ENCODE measurements around the gene MAG. TPM values are rescaled to one million over a fixed set of nuclear protein-coding genes. Genes with fewer than 3 reads are reported as not detected.

MAG gene
- total and polyA plus RNA-seq, 9 of the 15 experiments (the other 6 are each of a cell fraction or from before 2014, with no cell fraction given), result 0.11 to 10.0 (median 1.6) TPM

- no peak; the same call in 1 of the 2 replicates for TF ChIP-seq FOSL1 (tag; conservative IDR thresholded peaks at IDR 0.05)
- TF ChIP-seq, protein P1, sequence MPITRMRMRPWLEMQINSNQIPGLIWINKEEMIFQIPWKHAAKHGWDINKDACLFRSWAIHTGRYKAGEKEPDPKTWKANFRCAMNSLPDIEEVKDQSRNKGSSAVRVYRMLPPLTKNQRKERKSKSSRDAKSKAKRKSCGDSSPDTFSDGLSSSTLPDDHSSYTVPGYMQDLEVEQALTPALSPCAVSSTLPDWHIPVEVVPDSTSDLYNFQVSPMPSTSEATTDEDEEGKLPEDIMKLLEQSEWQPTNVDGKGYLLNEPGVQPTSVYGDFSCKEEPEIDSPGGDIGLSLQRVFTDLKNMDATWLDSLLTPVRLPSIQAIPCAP (CRISPR knock-in tag; IDR thresholded peaks at IDR 0.05; ENCODE audit: borderline replicate concordance), result no peak
- TF ChIP-seq ZBTB8A (IDR thresholded peaks at IDR 0.05; ENCODE audit: partially characterized antibody), result no peak
- no peak for TF ChIP-seq ADNP (tag; IDR thresholded peaks at IDR 0.05)
- TF ChIP-seq, protein P2, sequence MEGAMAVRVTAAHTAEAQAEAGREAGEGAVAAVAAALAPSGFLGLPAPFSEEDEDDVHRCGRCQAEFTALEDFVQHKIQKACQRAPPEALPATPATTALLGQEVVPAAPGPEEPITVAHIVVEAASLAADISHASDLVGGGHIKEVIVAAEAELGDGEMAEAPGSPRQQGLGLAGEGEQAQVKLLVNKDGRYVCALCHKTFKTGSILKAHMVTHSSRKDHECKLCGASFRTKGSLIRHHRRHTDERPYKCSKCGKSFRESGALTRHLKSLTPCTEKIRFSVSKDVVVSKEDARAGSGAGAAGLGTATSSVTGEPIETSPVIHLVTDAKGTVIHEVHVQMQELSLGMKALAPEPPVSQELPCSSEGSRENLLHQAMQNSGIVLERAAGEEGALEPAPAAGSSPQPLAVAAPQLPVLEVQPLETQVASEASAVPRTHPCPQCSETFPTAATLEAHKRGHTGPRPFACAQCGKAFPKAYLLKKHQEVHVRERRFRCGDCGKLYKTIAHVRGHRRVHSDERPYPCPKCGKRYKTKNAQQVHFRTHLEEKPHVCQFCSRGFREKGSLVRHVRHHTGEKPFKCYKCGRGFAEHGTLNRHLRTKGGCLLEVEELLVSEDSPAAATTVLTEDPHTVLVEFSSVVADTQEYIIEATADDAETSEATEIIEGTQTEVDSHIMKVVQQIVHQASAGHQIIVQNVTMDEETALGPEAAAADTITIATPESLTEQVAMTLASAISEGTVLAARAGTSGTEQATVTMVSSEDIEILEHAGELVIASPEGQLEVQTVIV (CRISPR knock-in tag; IDR thresholded peaks at IDR 0.05; ENCODE audit: borderline replicate concordance), result no peak
- no peak for TF ChIP-seq PYGO2 (tag; IDR thresholded peaks at IDR 0.05)
- TF ChIP-seq, protein P3, sequence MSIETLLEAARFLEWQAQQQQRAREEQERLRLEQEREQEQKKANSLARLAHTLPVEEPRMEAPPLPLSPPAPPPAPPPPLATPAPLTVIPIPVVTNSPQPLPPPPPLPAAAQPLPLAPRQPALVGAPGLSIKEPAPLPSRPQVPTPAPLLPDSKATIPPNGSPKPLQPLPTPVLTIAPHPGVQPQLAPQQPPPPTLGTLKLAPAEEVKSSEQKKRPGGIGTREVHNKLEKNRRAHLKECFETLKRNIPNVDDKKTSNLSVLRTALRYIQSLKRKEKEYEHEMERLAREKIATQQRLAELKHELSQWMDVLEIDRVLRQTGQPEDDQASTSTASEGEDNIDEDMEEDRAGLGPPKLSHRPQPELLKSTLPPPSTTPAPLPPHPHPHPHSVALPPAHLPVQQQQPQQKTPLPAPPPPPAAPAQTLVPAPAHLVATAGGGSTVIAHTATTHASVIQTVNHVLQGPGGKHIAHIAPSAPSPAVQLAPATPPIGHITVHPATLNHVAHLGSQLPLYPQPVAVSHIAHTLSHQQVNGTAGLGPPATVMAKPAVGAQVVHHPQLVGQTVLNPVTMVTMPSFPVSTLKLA (conservative IDR thresholded peaks at IDR 0.05), result peak; percentile 87 to 88
- TF ChIP-seq, protein P4, sequence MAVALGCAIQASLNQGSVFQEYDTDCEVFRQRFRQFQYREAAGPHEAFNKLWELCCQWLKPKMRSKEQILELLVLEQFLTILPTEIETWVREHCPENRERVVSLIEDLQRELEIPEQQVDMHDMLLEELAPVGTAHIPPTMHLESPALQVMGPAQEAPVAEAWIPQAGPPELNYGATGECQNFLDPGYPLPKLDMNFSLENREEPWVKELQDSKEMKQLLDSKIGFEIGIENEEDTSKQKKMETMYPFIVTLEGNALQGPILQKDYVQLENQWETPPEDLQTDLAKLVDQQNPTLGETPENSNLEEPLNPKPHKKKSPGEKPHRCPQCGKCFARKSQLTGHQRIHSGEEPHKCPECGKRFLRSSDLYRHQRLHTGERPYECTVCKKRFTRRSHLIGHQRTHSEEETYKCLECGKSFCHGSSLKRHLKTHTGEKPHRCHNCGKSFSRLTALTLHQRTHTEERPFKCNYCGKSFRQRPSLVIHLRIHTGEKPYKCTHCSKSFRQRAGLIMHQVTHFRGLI (CRISPR knock-in tag; IDR thresholded peaks at IDR 0.05), result no peak
- no peak for TF ChIP-seq RBM34 (IDR thresholded peaks at IDR 0.05; ENCODE audit: borderline replicate concordance, insufficient read depth, low read length)
- peak; percentile 99 for TF ChIP-seq NONO (IDR thresholded peaks at IDR 0.05; ENCODE audit: low read depth in 2 of 2, low read length in 1 of 2)
- no peak for TF ChIP-seq PCBP2 (IDR thresholded peaks at IDR 0.05; ENCODE audit: low read depth, low read length, poor library complexity, severe bottlenecking)
- no peak for TF ChIP-seq ZNF12 (CRISPR knock-in tag; IDR thresholded peaks at IDR 0.05)
- TF ChIP-seq TBL1XR1 (IDR thresholded peaks at IDR 0.05; ENCODE audit: low read length in 2 of 2), result peak in 1 of 2 experiments; percentile 5; a peak in 1 of 4 replicates
- TF ChIP-seq SMARCA5 (IDR thresholded peaks at IDR 0.05), result peak; percentile 34; the same call in 1 of the 2 replicates
- no peak for TF ChIP-seq NCOA2 (IDR thresholded peaks at IDR 0.05; ENCODE audit: partially characterized antibody in 2 of 2)
- TF ChIP-seq, protein P5, sequence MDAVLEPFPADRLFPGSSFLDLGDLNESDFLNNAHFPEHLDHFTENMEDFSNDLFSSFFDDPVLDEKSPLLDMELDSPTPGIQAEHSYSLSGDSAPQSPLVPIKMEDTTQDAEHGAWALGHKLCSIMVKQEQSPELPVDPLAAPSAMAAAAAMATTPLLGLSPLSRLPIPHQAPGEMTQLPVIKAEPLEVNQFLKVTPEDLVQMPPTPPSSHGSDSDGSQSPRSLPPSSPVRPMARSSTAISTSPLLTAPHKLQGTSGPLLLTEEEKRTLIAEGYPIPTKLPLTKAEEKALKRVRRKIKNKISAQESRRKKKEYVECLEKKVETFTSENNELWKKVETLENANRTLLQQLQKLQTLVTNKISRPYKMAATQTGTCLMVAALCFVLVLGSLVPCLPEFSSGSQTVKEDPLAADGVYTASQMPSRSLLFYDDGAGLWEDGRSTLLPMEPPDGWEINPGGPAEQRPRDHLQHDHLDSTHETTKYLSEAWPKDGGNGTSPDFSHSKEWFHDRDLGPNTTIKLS (IDR thresholded peaks at IDR 0.05; ENCODE audit: borderline replicate concordance, low read depth), result no peak
Measured at GRCh38 chr19:35248310-35249145, 43.4 kb upstream of the MAG start, which contains the start of gene LSR (continued).

Measured in K562 (cell line).